GM20431 (cell line): ENCODE data around the gene NUDT10.
"Not testable (repeated sequence)": the region's sequence is repeated elsewhere in the genome, so short reads cannot be mapped to it uniquely, and the experiment has no call there.

ENCODE experiments used
- in situ Hi-C: fragments of 300-500 bp; cut with MseI, MboI; formaldehyde crosslinking; loops from one replicate; pipeline ENCODE4 v1.15.0; 2020; ENCODE audit warnings: low sequenced_read_pairs; ENCODE audit not compliant: unreplicated experiment

Gene NUDT10

DNA sequence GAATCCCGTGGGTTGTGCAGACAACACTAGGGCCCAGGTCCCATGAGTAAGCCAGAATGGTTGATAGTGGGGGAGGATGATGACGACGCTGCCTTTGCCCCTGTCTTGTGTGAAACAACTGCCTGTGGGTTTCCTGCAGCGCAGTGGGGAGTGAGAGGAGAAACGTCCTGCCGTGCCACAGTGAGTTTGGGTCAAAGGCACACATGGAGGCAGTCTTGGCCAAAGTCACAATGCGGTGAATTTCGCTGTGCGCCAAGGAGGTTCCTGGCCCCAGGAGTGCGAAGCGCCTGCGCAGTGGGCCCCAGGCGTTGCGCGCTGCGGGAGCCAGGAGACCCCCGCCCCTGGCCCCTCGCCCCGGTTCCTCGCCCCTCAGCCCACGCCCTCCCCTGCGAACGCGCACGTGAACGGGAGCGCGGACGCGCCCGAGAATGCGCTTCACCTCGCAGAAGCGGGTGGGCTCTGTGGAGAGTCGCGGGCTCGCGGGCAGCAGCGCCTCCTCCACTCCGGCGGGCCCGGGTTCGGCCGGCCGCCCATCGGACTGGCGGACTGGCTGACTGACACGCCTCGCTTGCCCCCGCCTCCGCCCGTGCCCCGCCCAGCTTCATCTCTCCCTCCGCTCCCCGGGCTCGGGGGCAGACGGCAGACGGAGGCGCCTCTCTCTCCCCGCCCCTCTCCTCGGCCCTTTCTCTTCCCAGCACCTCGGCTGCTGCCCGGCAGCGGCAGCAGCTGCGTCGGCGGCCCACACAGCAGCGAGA, at the start of gene NUDT10:
Gene NUDT10, plus strand, starts transcription at position 635 of the 755 bp plus-strand sequence. CDS start 144 bp downstream, outside the sequence.
- in situ Hi-C loops = no loop called here

DNA sequence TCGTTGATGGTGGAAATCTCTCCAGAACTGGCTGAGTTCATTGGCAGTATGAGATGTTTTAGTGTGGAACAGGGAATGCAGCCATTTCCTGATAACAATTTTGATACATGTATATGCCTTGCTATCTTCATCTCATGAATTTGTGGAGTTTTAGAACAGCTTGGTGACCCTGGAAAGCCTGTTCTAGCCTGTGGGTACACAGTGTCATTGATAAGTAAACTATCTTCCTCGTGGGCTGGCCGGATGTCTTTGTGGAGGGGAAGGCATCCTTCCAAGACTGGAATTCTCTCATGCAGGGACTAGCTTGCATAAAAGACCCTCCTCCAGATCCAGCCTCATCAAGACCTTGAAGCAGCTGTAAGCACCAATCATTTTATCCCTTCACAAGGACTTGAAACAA, 40.2 kb upstream of the NUDT10 start:
- in situ Hi-C loops = no loop called here

DNA sequence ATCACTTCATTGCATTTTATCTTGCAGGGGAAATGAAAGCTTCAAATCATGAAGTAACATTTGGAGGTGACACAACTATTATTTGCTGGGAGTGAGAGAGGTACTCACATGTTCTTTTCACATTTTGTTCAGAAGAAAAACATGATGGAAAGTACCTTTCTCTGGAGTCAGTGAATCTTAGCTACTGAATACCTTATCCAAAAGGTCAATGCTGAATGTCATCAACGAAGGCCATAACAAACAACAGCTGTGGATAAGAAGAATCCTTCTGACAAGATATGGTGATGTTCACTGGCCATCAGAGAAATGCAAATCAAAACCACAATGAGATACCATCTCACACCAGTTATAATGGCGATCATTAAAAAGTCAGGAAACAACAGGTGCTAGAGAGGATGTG, 36.5 kb upstream of the NUDT10 start:
- in situ Hi-C loops = no loop called here

DNA sequence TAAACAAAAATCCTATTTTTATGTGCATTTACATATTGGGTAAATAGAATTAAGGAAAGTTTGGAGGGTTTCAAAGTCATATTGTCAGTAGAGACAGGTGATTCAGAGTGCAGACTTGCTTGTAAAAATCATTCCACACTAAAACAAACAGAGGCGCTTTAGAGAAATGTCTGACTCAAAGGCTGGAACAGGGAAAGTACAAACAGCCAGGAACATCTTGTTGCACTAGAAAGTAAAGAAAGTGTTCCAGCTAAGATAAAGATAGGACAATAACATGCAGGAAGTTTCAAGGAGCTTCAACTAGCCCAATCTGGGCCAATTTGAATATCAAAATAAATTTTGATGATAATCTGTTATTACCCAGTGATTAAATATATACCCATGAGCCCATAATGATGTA, 16.4 kb upstream of the NUDT10 start:
- in situ Hi-C loops = no loop called here

DNA sequence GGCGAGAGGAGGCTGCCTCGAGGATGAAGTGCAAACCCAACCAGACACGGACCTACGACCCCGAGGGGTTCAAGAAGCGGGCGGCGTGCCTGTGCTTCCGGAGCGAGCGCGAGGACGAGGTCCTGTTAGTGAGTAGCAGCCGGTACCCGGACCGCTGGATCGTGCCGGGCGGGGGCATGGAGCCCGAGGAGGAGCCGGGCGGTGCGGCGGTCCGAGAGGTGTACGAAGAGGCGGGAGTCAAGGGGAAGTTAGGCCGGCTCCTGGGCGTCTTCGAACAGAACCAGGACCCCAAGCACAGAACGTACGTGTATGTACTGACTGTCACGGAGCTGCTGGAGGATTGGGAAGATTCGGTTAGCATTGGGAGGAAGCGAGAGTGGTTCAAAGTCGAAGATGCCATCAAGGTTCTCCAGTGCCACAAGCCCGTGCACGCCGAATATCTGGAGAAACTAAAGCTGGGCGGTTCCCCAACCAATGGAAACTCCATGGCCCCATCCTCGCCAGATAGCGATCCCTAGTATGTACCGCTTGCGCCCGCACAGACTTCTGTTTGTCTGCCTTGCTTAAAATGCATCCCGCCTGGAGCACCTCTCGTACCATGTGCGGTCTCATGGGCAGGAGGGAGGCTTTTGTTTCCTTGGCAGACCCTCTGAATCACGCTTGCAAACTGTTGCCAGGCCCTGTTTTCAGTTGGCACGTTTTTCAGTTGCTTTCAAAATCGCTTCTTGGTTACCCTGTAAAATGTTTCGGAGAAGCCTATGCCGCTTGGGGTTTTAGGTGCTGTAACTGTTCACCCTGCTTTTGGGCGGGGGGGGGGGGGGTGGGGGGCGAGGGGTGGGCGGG, 542 bp downstream of the NUDT10 start:
- in situ Hi-C loops = not testable (repeated sequence)

DNA sequence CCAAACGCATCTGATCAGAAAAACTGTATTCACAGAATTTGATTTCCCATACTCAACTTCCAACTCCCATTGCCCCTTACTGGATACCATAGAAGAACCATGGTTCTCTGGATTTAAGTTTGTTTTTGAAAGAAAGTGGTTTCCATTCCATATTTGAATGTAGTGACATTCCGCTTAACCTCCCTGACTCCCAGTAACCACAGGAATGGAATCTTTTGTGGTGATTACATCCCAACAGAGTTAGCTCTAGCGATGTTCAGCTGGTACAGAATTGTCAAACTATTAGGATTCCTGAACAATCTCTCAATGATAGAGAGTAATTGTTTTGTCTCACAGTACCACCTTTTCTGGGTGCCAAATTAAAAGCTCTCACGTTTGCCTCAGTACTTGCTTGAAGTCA, 1.7 kb downstream of the NUDT10 start:
- in situ Hi-C loops = no loop called here

DNA sequence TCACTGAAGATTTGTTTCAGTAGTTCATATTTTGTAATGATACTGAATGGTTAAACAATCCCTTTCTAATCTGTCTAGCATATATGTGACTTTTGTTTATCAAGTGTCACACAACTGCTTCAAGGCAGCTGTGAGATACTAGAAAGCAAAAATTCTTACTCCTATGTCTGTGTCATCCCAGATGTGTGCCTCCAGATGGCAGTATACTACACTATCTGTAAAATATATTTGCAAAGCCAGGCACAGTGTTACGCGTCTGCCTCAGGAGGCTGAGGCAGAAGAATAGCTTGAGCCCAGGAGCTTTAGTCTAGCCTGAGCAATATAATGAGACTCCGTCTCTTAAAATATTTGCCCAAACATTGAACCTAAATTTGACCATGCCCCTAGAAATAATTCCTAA, 4.0 kb downstream of the NUDT10 start:
- in situ Hi-C loops = no loop called here

DNA sequence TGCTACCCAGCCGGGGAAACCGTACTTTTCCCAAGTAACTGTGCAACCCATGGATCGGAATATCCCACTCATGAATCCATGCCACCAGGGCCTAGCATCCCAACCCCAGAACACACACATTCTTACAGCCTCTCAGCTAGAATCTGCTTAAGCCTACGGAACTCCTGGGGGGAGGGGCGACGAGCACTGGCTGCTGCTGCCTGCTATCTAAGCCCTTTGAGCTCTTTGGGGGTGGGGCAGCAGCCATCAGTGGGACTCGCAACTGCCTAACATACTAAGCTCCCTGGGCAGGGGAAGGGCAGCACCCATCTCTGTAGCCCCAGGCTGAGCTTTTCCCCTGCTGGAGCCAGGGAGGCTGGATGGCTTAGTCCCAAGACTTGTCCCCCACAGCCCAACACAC, 28.6 kb downstream of the NUDT10 start:
- in situ Hi-C loops = no loop called here

DNA sequence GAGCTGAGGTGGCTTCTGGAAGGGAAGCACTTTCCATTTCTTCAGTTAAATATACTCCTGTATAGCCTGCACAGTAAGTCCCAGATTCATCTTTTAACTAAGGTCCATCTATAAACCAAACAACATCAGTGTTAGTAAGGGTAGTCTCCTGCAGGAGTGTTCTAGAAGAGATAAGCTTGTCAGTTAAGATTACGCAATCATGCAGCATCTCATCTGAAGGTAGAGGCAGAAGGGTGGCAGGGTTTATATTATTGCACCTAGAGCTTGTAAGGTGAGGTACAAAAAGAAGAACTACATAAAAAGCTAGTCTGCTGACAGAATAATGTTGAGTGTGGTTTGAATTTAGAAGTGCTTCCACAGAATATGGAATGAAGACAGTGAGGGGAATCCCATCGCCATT, 44.0 kb downstream of the NUDT10 start:
- in situ Hi-C loops = no loop called here
